HG03342 (cell line): Measurements from ENCODE around the gene FCRL6.

Experiments used
- ATAC-seq: cut with Tn5 transposase; IDR thresholded peaks from one replicate; pipeline ENCODE4 v1.9.1; 2021; ENCODE audit warnings: mild to moderate bottlenecking, moderate library complexity; ENCODE audit not compliant: unreplicated experiment

FCRL6 gene

GRCh38 chr1:159859767-159860322 lies 57.7 kb downstream of the FCRL6 start:
- ATAC-seq: no peak

- ATAC-seq: no peak
Measured at GRCh38 chr1:159860456-159860855, 58.3 kb downstream of the FCRL6 start.

DNA sequence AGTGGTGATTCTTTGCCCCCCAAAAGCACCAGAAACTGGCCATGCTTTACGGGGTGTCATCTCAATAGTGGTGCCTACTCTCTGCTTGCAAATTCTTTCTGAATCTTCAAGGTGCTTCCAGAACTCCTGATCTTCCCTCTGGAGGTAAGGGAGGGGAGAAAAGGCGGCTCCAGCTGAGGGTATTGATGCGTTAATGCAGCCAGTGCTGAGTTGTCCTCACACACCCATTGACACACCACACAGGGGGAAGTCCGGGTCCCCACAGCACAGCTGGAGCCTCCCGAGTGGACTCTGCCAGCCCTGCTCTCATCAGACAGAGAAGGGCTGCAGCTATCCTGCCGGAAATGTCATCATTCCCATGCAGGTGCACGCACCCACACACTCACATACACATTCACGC lies 59.1 kb downstream of the FCRL6 start:
- no peak for ATAC-seq

- no peak for ATAC-seq
Measured at GRCh38 chr1:159862031-159862430, 59.9 kb downstream of the FCRL6 start.

GRCh38 chr1:159862557-159862956 lies 60.4 kb downstream of the FCRL6 start, which contains the start of gene VSIG8:
TSS of gene VSIG8 (minus strand) at chr1:159862657. CDS start at chr1:159862521, 136 bp downstream.
- no peak for ATAC-seq

- no peak for ATAC-seq
Measured at GRCh38 chr1:159864262-159864661, 62.1 kb downstream of the FCRL6 start.
